Ascending aorta (tissue), 2 donors: ENCODE results near the gene ADAM11. TPM values are rescaled to one million over a fixed set of nuclear protein-coding genes. Genes with fewer than 3 reads are reported as not detected.
A peak's percentile ranks its signal among the peaks of the same experiment; 100 is the strongest.

Experiments
- DNase-seq, 2 donors: peaks; one replicate each; pipeline ENCODE4 v3.0.0-alpha.2; 2019; ENCODE audit warnings: low spot score in 2 of 2
- H3K27ac ChIP-seq, 2 donors: fragments of 200-600 bp; sonication (generic); one replicate each; pipeline ENCODE4 v1.5.1; 2016 to 2017; ENCODE audit warnings: mild to moderate bottlenecking in 1 of 2
- H3K27me3 ChIP-seq: fragments of 200-600 bp; sonication (generic); one replicate; pipeline ENCODE4 v1.5.1; 2017
- H3K36me3 ChIP-seq, 2 donors: fragments of 200-600 bp; sonication (generic); one replicate each; pipeline ENCODE4 v1.5.1; 2016
- H3K4me1 ChIP-seq, 2 donors: fragments of 200-600 bp; sonication (generic); one replicate each; pipeline ENCODE4 v1.5.1; 2016 to 2017; ENCODE audit warnings: mild to moderate bottlenecking in 1 of 2
- H3K4me3 ChIP-seq, 2 donors: fragments of 200-600 bp; sonication (generic); one replicate each; pipeline ENCODE4 v1.5.1; 2016 to 2017; ENCODE audit warnings: mild to moderate bottlenecking in 1 of 2
- H3K9me3 ChIP-seq, 2 donors: fragments of 200-600 bp; sonication (generic); one replicate each; pipeline ENCODE4 v1.5.1; 2016
- CTCF ChIP-seq, 3 experiments: fragments of 200-600 bp in 2 of 3; fragments of 450-650 bp in 1 of 3; sonication (generic) in 2 of 3; IDR thresholded peaks; one replicate each; pipeline ENCODE4 v1.5.1; 2016 to 2019; ENCODE audit warnings: antibody characterized with exemption in 3 of 3, mild to moderate bottlenecking in 1 of 3, moderate library complexity in 1 of 3
- intact Hi-C: fragments of 100-400 bp; cut with DNase I; formaldehyde crosslinking; loops from one replicate; pipeline ENCODE4 v1.15.1; 2023
- total RNA-seq: library from RNA; depleted of rRNA; stranded (reverse); fragments of >200 nt; gene quantifications from one replicate; pipeline ENCODE4 v1.1.0, GENCODE V29; 2016

ADAM11 gene
- total RNA-seq, 1 donor from 2014 or later, result not detected

GRCh38 chr17:44826123-44826790 is 67.5 kb downstream of the ADAM11 start:
- H3K9me3 ChIP-seq, result no peaks in the 10 kb centered on the region
- intact Hi-C loops, result no loop called here

GRCh38 chr17:44827863-44828262 is 69.1 kb downstream of the ADAM11 start:
- no peaks in the 10 kb centered on the region for H3K36me3 ChIP-seq
- no peak overlapping the region for H3K27ac ChIP-seq
- H3K27me3 ChIP-seq, result peaks cover 7% of the 10 kb centered on the region
- intact Hi-C loops, result no loop called here
- peaks cover 2 to 5% of the 10 kb centered on the region in 2 donors for H3K4me1 ChIP-seq
- H3K9me3 ChIP-seq, result no peaks in the 10 kb centered on the region
- H3K4me3 ChIP-seq, result peak overlapping the region in 1 of 2 donors; percentile 86
- no peak for TF ChIP-seq CTCF (IDR thresholded peaks at IDR 0.05)
- DNase-seq, result no peak

More at GRCh38 chr17:44826123-44826790, 67.5 kb downstream of the ADAM11 start:
- Histone ChIP-seq H3K27ac (no peak overlapping the region), H3K4me1 (peaks cover 2 to 10% of the 10 kb centered on the region in 2 donors), H3K4me3 (no peak overlapping the region), H3K36me3 (no peaks in the 10 kb centered on the region), H3K27me3 (peaks cover 7% of the 10 kb centered on the region)
- no peak for TF ChIP-seq CTCF (IDR thresholded peaks at IDR 0.05)
- DNase-seq, result no peak

GRCh38 chr17:44828919-44829522 is 70.2 kb downstream of the ADAM11 start:
- H3K9me3 ChIP-seq, result no peaks in the 10 kb centered on the region
- no peak for TF ChIP-seq CTCF (IDR thresholded peaks at IDR 0.05)
- peak overlapping the region; percentile 62 to 85 for H3K27ac ChIP-seq
- H3K36me3 ChIP-seq, result no peaks in the 10 kb centered on the region
- H3K4me3 ChIP-seq, result peak overlapping the region; percentile 79 to 86
- intact Hi-C loops, result no loop called here
- H3K27me3 ChIP-seq, result peaks cover 7% of the 10 kb centered on the region
- DNase-seq, result no peak
- H3K4me1 ChIP-seq, result peaks cover 2 to 4% of the 10 kb centered on the region in 2 donors

- no peak for TF ChIP-seq CTCF (IDR thresholded peaks at IDR 0.05)
- Histone ChIP-seq H3K27me3 (peaks cover 7% of the 10 kb centered on the region), H3K4me3 (peak within 1 kb of the TSS; percentile 79 to 86), H3K4me1 (peaks cover 2 to 4% of the 10 kb centered on the region in 2 donors), H3K9me3 (no peaks in the 10 kb centered on the region), H3K36me3 (no peaks in the 10 kb centered on the region), H3K27ac (peak within 1 kb of the TSS; percentile 62 to 85)
- intact Hi-C loops, result loop anchor here (2.0 to 5.0 kb wide), 2 partner anchors 38 to 51 kb away; no protein-coding TSS in a partner anchor
- no peak for DNase-seq
Observed at GRCh38 chr17:44829523-44830358, 71.0 kb downstream of the ADAM11 start, which contains the start of gene GJC1. GJC1 (minus strand) TSS chr17:44830287; CDS start chr17:44805817, 24,470 bp downstream.
